ENCODE results near the gene ZNF263.

ZNF263 gene

GRCh38 chr16:3282730-3283542 is at the start of gene ZNF263:
ZNF263 (plus strand) TSS chr16:3283491; CDS start chr16:3283819, 328 bp downstream.
- DNase-seq (ENCODE audit: low spot score): peak; percentile 98
- TF ChIP-seq CTCF (IDR thresholded peaks at IDR 0.05; ENCODE audit: extremely low read depth, insufficient read depth, missing control alignments): no peak
- in situ Hi-C loops (cut with MboI; ENCODE audit: low pct_unique_long_range_greater_than_20kb, low sequenced_read_pairs, unreplicated experiment): no loop called here

- no peak for DNase-seq (ENCODE audit: low spot score)
- in situ Hi-C loops (cut with MboI; ENCODE audit: low pct_unique_long_range_greater_than_20kb, low sequenced_read_pairs, unreplicated experiment): no loop called here
- no peak for TF ChIP-seq CTCF (IDR thresholded peaks at IDR 0.05; ENCODE audit: extremely low read depth, insufficient read depth, missing control alignments)
Observed at GRCh38 chr16:3234543-3234856, 48.8 kb upstream of the ZNF263 start.

- in situ Hi-C loops (cut with MboI; ENCODE audit: low pct_unique_long_range_greater_than_20kb, low sequenced_read_pairs, unreplicated experiment): no loop called here
Observed at GRCh38 chr16:3234857-3235561, 48.3 kb upstream of the ZNF263 start, which contains the start of gene ZNF200. ZNF200 (minus strand) TSS chr16:3235158; CDS start chr16:3233755, 1,403 bp downstream.

GRCh38 chr16:3235856-3236669 is 47.2 kb upstream of the ZNF263 start:
- in situ Hi-C loops (cut with MboI; ENCODE audit: low pct_unique_long_range_greater_than_20kb, low sequenced_read_pairs, unreplicated experiment): no loop called here
- no peak for TF ChIP-seq CTCF (IDR thresholded peaks at IDR 0.05; ENCODE audit: extremely low read depth, insufficient read depth, missing control alignments)
- no peak for DNase-seq (ENCODE audit: low spot score)

More at GRCh38 chr16:3234857-3235561, 48.3 kb upstream of the ZNF263 start, which contains the start of gene ZNF200:
- peak; percentile 97 for DNase-seq (ENCODE audit: low spot score)
- no peak for TF ChIP-seq CTCF (IDR thresholded peaks at IDR 0.05; ENCODE audit: extremely low read depth, insufficient read depth, missing control alignments)

GRCh38 chr16:3241761-3242160 is 41.5 kb upstream of the ZNF263 start:
- in situ Hi-C loops (cut with MboI; ENCODE audit: low pct_unique_long_range_greater_than_20kb, low sequenced_read_pairs, unreplicated experiment): no loop called here
- no peak for DNase-seq (ENCODE audit: low spot score)
- no peak for TF ChIP-seq CTCF (IDR thresholded peaks at IDR 0.05; ENCODE audit: extremely low read depth, insufficient read depth, missing control alignments)

- DNase-seq (ENCODE audit: low spot score): no peak
- TF ChIP-seq CTCF (IDR thresholded peaks at IDR 0.05; ENCODE audit: extremely low read depth, insufficient read depth, missing control alignments): no peak
- in situ Hi-C loops (cut with MboI; ENCODE audit: low pct_unique_long_range_greater_than_20kb, low sequenced_read_pairs, unreplicated experiment): no loop called here
Observed at GRCh38 chr16:3242709-3243108, 40.6 kb upstream of the ZNF263 start.

All from GM13977 (cell line).